GM19035 (cell line): Measurements from ENCODE around the gene IGF2BP1.
"Not testable (repeated sequence)": the region's sequence is repeated elsewhere in the genome, so short reads cannot be mapped to it uniquely, and the experiment has no call there.

ENCODE experiments used
- ATAC-seq: cut with Tn5 transposase; IDR thresholded peaks from one replicate; pipeline ENCODE4 v1.9.1; 2021; ENCODE audit not compliant: unreplicated experiment

IGF2BP1 gene

GRCh38 chr17:48995304-48995973 lies 1.7 kb upstream of the IGF2BP1 start:
- ATAC-seq = no peak

- ATAC-seq = no peak
These were observed 1.0 kb upstream of the IGF2BP1 start for GRCh38 chr17:48995974-48996721.

DNA sequence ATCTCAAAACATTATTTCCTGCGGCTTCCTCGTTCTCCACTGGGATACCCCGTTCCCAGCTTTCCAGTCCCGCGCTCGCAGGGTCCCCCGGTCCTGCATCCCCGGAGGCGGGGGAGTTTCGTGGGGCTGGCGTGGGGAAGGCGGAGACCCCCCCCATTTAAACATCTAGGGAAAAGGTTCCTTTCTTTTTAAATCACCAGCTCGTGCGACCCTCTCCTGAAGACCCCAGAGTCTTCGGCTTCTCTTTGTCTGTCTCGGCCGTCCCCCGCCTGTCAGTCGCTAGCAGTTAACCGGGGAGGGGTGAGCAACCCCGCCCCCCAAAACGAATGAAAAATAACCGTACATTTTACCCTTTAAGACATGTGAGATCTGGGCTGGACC lies 473 bp upstream of the IGF2BP1 start:
- ATAC-seq = no peak

GRCh38 chr17:48997827-48998586 lies 822 bp downstream of the IGF2BP1 start:
- ATAC-seq = no peak

DNA sequence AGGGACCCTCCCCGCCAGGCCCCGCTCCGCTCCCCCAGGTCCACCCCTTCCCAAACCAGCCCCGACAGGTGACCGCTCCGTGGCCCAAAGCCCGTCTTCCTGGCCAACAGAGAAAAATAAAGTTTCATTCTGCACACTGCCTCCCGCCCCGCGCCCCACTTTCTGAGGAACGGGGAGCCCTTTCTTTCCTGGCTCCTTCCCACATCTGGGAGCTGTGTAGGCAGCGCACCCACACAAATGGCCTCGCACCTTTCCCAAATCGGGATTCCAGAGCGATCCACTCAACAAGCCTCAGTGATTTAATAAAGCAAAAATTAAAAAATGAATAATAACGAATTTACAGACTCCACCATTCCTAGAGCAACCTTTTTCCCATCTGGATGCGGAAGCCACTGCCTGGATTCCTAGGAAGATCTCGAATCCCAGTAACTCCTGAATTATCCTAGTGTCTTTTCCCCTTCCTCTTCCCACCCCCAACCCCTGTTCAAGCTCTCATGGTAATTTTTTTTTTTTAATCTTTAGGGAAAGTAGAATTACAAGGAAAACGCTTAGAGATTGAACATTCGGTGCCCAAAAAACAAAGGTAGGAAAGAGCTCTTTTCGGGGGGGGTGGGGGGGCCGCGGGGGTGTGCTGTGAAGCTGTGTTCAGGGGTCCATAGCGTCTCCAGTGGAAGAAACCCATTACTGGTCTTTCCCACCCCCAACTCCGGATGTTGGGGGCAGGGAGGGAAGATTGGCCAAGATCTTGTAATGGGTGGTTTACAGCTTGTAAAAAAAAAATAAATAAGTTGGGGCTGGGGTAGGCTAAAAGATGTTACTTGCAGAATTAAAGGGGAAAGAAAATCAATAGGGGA lies 1.6 kb downstream of the IGF2BP1 start:
- no peak for ATAC-seq

DNA sequence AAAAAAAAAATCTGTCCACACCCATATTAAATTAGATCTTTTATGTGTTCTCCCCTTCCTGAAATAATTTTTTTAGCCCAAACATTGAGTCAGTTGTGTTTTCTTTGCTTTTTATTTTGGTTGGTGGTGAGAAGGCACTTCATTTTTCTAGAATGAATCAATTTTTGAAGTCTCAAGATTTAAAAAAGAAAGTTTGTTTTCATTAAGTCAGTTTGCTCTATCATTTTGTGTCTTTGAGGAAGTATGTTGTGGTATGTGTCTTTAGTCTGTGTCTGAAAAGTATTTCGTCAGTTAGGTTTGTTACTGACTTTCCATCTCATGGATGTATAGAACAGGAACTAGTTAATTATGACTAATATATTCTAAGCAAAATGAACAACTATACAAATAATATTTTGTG lies 3.8 kb downstream of the IGF2BP1 start:
- no peak for ATAC-seq

- no peak for ATAC-seq
These were observed 4.5 kb downstream of the IGF2BP1 start for GRCh38 chr17:49001671-49002070.

DNA sequence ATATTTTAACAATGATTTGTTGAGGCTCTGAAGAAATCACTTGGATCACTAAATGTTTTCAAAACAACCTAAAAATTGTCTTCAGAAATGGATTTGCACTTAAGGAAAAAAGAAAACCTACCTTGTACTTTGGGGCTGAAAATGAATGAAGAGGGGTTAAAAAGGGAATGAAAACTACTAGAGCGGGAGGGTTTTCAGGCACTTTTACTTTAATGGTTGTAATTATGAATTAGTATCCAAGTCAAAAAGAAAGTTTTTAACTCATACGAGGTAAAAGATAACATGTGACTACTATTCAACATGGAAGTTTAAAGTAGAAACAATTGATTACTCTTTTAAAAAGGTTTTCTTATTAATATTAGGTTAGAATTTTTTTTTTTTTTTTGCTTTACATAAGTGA lies 5.1 kb downstream of the IGF2BP1 start:
- no peak for ATAC-seq

DNA sequence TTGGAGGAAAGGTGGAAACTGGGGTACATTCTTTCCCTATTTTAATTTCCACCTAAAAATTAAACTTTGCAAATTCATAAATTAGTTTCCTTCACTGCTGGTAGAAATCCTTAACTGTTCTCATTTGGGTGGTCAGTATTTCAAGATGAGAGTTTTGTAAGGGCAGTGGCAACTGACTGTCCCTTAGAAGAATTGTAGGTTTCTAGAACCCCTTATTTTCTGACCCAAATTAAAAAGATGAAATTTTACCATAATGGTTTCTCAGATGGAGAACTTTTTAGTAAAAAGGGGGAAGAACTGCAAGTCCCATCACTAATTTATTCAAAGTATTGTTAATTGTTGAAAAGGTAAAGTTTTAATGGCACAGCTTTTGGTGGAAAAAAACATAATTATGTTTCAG lies 5.6 kb downstream of the IGF2BP1 start:
- ATAC-seq = no peak

GRCh38 chr17:49003557-49004511 lies 6.6 kb downstream of the IGF2BP1 start:
- ATAC-seq = no peak

GRCh38 chr17:49005140-49005539 lies 8.0 kb downstream of the IGF2BP1 start:
- ATAC-seq = no peak

GRCh38 chr17:49008908-49009307 lies 11.7 kb downstream of the IGF2BP1 start:
- ATAC-seq = not testable (repeated sequence)

- no peak for ATAC-seq
These were observed 15.6 kb downstream of the IGF2BP1 start for GRCh38 chr17:49012769-49013255.

GRCh38 chr17:49013311-49014213 lies 16.4 kb downstream of the IGF2BP1 start:
- no peak for ATAC-seq

DNA sequence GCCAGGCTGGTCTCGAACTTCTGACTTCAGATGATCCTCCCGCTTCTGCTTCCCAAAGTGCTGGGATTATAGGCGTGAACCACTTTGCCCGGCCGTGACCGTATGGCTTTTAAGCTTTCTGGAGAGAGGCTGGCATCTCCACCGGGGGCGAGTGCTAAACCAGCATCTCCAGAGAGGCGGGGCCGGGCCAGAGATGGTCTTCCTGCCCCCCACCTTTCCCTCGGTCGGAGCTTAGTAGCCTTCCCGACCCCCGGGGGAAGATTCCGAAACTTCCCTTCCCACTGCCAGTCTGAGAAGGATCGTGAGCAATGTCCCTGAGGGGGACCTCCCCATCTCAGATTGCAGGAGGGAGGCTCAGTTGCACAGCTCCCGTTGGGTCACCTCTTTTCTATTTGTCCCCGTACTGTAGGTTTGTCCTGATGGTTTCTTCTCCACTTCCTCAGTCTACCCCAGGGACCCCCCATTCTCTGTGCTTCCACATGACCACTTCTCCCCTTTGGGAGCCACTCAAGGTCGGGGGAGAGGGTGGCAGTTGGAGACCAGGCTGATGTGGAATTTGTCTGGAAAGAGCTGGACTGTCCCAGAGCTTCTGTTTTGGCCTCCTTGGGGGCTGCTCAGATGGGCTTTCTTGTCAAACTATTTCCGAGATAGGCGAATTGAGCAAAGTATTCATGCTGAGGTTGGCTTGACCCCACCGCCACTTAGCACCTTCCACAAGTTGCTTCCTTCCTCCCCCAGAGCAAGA lies 18.2 kb downstream of the IGF2BP1 start:
- no peak for ATAC-seq

GRCh38 chr17:49015924-49016774 lies 19.0 kb downstream of the IGF2BP1 start:
- ATAC-seq = no peak
